Upper lobe of right lung (tissue), 1 donor: ENCODE measurements around the gene DHRS7B. TPM values are rescaled to one million over a fixed set of nuclear protein-coding genes. Genes with fewer than 3 reads are reported as not detected.
A peak's percentile ranks its signal among the peaks of the same experiment; 100 is the strongest.

Experiments
- ATAC-seq: fragments of 200-7000 bp; cut with Tn5 transposase; one replicate; pipeline ENCODE4 v1.9.1; 2020; ENCODE audit warnings: mild to moderate bottlenecking, moderate library complexity
- DNase-seq: peaks from one replicate; pipeline ENCODE4 v3.0.0-alpha.2; 2020
- H3K27ac ChIP-seq: fragments of 200-600 bp; one replicate; pipeline ENCODE4 v1.8.0; 2022
- H3K27me3 ChIP-seq: fragments of 200-600 bp; one replicate; pipeline ENCODE4 v1.8.0; 2022; ENCODE audit warnings: mild to moderate bottlenecking
- H3K36me3 ChIP-seq: fragments of 200-600 bp; one replicate; pipeline ENCODE4 v1.8.0; 2022
- H3K4me1 ChIP-seq: fragments of 200-600 bp; one replicate; pipeline ENCODE4 v1.8.0; 2022
- H3K4me3 ChIP-seq: fragments of 200-600 bp; one replicate; pipeline ENCODE4 v1.8.0; 2022; ENCODE audit warnings: mild to moderate bottlenecking
- H3K9me3 ChIP-seq: fragments of 200-600 bp; one replicate; pipeline ENCODE4 v1.8.0; 2022
- CTCF ChIP-seq: fragments of 200-600 bp; IDR thresholded peaks from one replicate; pipeline ENCODE4 v1.8.0; 2022; ENCODE audit warnings: antibody characterized with exemption
- intact Hi-C: fragments of 100-400 bp; cut with DNase I; formaldehyde crosslinking; loops from one replicate; pipeline ENCODE4 v1.11.0; 2022
- total RNA-seq: library from RNA; stranded (reverse); fragmentation: NEBNext Ultra II Directional; extraction: Animal tissue kit (Norgen Biotek cat#: 25700); gene quantifications from one replicate; pipeline ENCODE4 v1.2.1, GENCODE V29; 2021
- donor health status: DM: no; HTN: yes; CAD: no; lungs with severe emphysema.

The DHRS7B gene
- total RNA-seq, 1 donor from 2014 or later, result 24.7 TPM

GRCh38 chr17:21211825-21212479 is 85.2 kb downstream of the DHRS7B start:
- ATAC-seq (no peak), DNase-seq (no peak)
- H3K27me3 ChIP-seq, result no peaks in the 10 kb centered on the region
- TF ChIP-seq CTCF, result no peak
- peaks cover 48% of the 10 kb centered on the region for H3K4me1 ChIP-seq
- peaks cover 34% of the 10 kb centered on the region for H3K36me3 ChIP-seq
- H3K27ac ChIP-seq, result no peak overlapping the region
- intact Hi-C loops, result no loop called here
- no peaks in the 10 kb centered on the region for H3K9me3 ChIP-seq
- H3K4me3 ChIP-seq, result no peak overlapping the region

DNA sequence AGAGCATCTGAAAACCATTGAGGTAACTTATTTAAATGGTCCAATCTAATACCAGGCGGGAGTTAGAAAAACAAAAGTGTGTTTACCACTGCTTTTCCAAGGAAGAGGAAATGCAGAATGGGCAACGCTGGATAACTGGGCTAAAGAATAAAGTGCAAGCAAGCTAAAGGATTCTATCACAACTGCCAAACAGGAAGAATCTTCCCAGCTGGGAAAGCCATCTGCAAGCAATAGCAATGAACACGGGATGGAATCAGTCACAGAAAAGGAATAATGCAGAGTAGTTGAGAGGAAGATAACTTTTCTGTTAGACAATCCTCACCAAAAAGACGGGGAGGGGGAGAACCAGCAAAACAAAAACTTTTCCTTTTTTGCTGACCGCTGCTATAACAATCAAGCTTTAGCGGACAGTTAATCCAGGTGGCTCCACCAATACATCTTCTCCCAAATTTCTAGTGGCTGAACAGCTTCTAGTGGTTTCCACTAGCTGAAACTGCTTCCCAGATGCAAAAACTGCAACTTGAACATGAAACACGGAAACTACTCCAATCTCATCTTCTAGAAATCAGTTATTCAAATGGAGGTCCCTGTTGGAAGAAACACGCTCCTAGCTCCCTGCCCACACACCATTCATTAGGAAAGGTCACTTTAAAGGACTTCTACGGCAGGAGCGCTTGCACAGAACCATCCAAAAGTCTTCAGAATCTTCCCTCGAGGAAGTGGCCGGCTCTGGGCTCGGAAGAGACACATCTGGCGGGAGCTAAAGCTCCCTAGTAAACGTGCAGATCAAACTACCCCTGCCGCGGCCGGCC is 86.3 kb downstream of the DHRS7B start:
- no peak for ATAC-seq
- DNase-seq, result no peak
- Histone ChIP-seq H3K36me3 (peaks cover 23% of the 10 kb centered on the region), H3K27ac (peak overlapping the region; percentile 94), H3K27me3 (no peaks in the 10 kb centered on the region), H3K9me3 (no peaks in the 10 kb centered on the region), H3K4me3 (peak overlapping the region; percentile 92), H3K4me1 (peaks cover 48% of the 10 kb centered on the region)
- TF ChIP-seq CTCF, result no peak
- intact Hi-C loops, result no loop called here

DNA sequence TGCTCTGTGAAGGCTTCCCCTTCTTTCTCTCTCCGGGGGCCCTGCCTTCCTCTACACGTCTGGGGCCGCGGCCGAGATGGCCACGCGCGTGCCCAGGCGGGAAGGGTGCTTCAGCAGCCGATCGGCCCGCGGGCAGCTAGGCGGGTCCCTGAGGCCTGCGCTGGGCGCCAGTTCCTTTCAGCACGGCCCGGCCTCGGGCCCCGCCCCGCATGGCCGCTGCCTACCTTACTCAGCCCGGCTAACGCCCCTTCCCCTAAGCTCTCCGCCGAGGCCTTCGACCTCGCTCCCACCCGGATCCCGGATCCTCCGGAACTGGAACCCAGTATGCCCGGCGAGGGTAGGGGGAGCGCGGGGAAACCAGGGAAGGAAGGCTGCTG is 86.9 kb downstream of the DHRS7B start:
- no peak for TF ChIP-seq CTCF
- DNase-seq, result peak; percentile 82
- Histone ChIP-seq H3K36me3 (peaks cover 19% of the 10 kb centered on the region), H3K9me3 (no peaks in the 10 kb centered on the region), H3K27ac (peak overlapping the region; percentile 94), H3K4me3 (peak overlapping the region; percentile 92), H3K4me1 (peaks cover 48% of the 10 kb centered on the region), H3K27me3 (no peaks in the 10 kb centered on the region)
- ATAC-seq, result peak; percentile 19
- intact Hi-C loops, result no loop called here

DNA sequence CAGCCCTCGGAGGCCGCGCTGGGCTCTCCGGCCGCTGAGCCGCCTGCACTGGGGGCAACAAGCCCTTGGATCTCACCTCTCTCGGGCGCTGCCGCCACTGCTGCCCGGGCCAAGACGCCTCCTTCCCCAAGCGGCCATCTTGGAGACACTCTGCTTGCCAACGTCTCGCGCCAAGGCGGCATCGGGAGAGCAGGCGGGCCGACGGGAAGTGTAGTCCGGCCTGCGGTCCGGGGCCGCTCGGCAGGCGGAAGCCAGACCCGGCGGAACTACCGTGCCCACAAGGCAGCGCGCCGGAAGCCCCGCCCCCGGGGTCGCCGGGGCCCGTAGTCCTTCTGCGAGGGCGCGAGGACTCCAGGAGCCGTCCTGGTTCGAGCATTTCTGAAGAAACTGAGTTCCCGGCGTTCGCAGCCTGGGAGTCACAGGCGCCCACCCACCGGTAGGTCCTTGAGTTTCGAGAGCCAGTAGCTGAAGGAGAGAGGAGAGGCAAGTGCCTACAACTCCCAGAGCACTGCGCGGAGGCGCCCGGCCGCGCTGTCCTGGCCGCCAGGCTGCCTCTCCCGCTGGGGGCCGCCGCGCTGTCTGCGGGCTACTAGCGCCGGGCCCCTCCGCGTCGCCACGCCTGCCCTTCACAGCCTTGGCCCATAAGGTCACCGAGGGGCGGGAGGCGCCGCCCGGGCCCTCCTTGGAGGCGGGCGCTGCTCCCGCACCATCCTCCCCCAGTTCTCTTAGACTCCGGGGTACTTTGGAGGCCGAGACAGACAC is 87.4 kb downstream of the DHRS7B start, which contains the start of gene TMEM11:
TMEM11 (minus strand) TSS at position 147 of the 762 bp plus-strand sequence; CDS start at position 138, 9 bp downstream.
- TF ChIP-seq CTCF, result no peak
- H3K27me3 ChIP-seq, result no peaks in the 10 kb centered on the region
- no peaks in the 10 kb centered on the region for H3K9me3 ChIP-seq
- DNase-seq (peak; percentile 99), ATAC-seq (peak; percentile 94)
- intact Hi-C loops, result no loop called here
- H3K4me3 ChIP-seq, result peak within 1 kb of the TSS; percentile 92
- peaks cover 17% of the 10 kb centered on the region for H3K36me3 ChIP-seq
- H3K27ac ChIP-seq, result peak within 1 kb of the TSS; percentile 94
- peaks cover 48% of the 10 kb centered on the region for H3K4me1 ChIP-seq

- DNase-seq (no peak), ATAC-seq (peak; percentile 0)
- intact Hi-C loops, result no loop called here
- Histone ChIP-seq H3K27me3 (no peaks in the 10 kb centered on the region), H3K4me3 (peak overlapping the region; percentile 92), H3K9me3 (no peaks in the 10 kb centered on the region), H3K4me1 (peaks cover 42% of the 10 kb centered on the region), H3K36me3 (peaks cover 10% of the 10 kb centered on the region), H3K27ac (peak overlapping the region; percentile 94)
- no peak for TF ChIP-seq CTCF
Observed at GRCh38 chr17:21214777-21215541, 88.2 kb downstream of the DHRS7B start.
